Stimulated activated effector memory CD8-positive, alpha-beta T cell treated with anti-CD3 and anti-CD28 coated beads, Interleukin-12 subunit alpha, Interleukin-12 subunit beta, amount 100 ng/mL, for 72 hours (primary cell): Measurements from ENCODE around the gene CASP9.
"Not testable (repeated sequence)": the region's sequence is repeated elsewhere in the genome, so short reads cannot be mapped to it uniquely, and the experiment has no call there.

Experiments
- ATAC-seq: fragments of 150-1000 bp; cut with Tn5 transposase; 2 replicates; pipeline ENCODE4 v1.10.0; 2021
- DNase-seq, 2 donors: peaks; one replicate each; pipeline ENCODE4 v3.0.0; 2021 to 2022; ENCODE audit warnings: low spot score in 2 of 2
- H3K27ac Mint-ChIP-seq: one replicate; pipeline ENCODE4 v1.8.0; 2022; ENCODE audit warnings: mild to moderate bottlenecking, mixed read lengths
- H3K36me3 Mint-ChIP-seq: one replicate; pipeline ENCODE4 v1.8.0; 2022; ENCODE audit warnings: mild to moderate bottlenecking, mixed read lengths
- H3K4me1 Mint-ChIP-seq: one replicate; pipeline ENCODE4 v1.8.0; 2022; ENCODE audit warnings: mixed read lengths
- H3K4me3 Mint-ChIP-seq: one replicate; pipeline ENCODE4 v1.8.0; 2022; ENCODE audit warnings: mild to moderate bottlenecking, mixed read lengths
- H3K9me3 Mint-ChIP-seq: one replicate; pipeline ENCODE4 v1.8.0; 2022; ENCODE audit warnings: mixed read lengths

CASP9 gene

DNA sequence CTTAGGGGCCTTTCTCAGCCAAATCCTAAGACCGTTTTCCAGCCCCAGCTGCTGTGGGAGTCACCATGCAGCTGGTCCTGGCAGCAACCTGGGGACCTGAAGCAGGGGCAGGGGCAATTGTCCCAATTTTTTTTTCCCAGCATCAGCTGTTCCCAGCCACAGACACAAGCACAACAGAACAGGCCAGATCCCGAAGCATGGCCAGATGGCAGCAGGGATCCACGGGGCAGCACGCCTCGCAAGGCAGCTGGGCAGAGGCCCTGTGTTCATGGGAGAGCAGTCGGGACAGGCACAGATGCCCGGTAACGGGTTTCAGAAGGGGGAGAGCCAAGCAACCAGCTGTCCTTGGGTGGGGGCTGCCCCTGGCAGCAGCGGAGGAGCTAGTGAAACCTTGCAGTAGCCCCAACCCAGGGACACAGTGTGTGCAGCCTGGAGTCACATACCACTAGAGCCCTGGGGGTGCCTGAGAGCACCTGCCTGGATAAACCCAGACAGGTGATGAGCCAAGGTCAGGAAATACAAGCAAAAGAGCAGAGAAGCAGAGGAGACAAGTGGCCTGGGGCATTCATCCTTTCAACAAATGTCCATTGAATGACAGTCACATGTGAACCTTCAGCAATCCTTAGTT, 54.1 kb downstream of the CASP9 start:
- H3K4me3 Mint-ChIP-seq, H3K9me3 Mint-ChIP-seq, H3K4me1 Mint-ChIP-seq, DNase-seq, H3K36me3 Mint-ChIP-seq, ATAC-seq, H3K27ac Mint-ChIP-seq: not testable (repeated sequence)

DNA sequence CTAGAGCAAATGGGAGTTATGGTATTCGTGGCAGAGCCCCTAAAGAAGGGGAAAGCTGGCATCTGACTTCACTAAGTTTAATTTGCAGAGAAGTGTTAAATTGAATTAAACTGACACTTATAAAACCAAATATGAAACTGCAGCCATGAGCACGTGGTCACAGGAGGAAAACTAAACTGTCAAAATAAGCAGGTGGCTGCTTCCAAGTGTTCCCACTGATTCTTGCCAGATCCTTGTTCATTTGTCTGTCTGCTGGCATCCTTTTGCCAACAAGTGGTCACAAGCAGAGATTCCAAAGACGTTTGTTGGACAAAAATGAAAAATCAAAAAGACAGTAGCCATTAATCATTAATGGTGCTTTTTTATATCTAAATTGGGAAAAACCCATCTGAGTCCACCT, 54.7 kb downstream of the CASP9 start:
- H3K9me3 Mint-ChIP-seq: no peaks in the 10 kb centered on the region
- no peak for DNase-seq
- no peak for ATAC-seq
- no peaks in the 10 kb centered on the region for H3K4me1 Mint-ChIP-seq
- no peaks in the 10 kb centered on the region for H3K36me3 Mint-ChIP-seq
- H3K27ac Mint-ChIP-seq: no peak overlapping the region
- no peak overlapping the region for H3K4me3 Mint-ChIP-seq

DNA sequence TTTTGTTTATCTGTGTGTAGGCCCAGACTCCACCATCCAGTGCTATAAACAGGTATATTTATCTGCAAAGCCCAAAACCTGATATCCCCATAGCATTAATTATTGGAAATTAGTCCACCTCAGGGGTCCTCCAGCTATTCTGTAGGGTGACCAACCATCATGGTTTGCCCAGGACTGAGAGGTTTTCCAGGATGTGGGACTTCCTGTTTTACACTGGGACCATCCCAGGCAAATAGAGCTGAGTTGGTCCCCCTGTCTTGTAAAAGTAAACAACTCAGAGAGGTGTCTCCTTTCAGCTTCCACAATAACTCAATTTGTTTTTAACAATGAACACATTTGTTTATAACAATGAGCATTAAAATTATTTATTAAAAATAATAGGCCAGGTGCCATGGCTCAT, 55.9 kb downstream of the CASP9 start:
- no peak for ATAC-seq
- no peak overlapping the region for H3K27ac Mint-ChIP-seq
- DNase-seq: no peak
- H3K9me3 Mint-ChIP-seq: no peaks in the 10 kb centered on the region
- H3K4me1 Mint-ChIP-seq: no peaks in the 10 kb centered on the region
- no peak overlapping the region for H3K4me3 Mint-ChIP-seq
- no peaks in the 10 kb centered on the region for H3K36me3 Mint-ChIP-seq

DNA sequence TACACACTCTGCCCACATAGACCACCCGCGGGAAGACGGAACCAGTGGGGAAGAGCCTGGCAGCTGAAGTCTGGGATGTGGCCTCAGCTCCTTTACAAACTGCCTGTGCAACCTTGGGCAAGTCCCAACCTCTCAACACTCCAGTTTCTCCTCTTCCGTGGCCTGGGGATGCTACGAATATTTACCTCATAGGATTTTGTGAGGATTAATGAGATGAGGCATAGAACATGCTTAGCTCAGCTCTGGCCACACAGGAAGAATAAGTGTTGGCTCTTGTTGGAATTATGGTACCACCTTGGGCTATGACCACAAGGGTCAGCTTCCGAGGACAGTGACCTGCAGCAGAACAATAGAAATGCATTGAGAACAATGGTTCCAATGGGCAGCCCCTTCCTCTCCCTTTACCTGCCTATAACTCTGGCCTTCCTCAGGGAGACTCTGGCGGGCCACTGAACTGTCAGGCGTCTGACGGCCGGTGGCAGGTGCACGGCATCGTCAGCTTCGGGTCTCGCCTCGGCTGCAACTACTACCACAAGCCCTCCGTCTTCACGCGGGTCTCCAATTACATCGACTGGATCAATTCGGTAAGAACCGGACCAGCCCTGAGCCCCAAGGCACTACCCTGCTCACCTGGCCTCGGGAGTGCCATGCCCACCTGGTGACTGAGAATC, 56.9 kb downstream of the CASP9 start:
- H3K36me3 Mint-ChIP-seq, H3K27ac Mint-ChIP-seq, DNase-seq, H3K9me3 Mint-ChIP-seq, H3K4me3 Mint-ChIP-seq, H3K4me1 Mint-ChIP-seq, ATAC-seq: not testable (repeated sequence)

DNA sequence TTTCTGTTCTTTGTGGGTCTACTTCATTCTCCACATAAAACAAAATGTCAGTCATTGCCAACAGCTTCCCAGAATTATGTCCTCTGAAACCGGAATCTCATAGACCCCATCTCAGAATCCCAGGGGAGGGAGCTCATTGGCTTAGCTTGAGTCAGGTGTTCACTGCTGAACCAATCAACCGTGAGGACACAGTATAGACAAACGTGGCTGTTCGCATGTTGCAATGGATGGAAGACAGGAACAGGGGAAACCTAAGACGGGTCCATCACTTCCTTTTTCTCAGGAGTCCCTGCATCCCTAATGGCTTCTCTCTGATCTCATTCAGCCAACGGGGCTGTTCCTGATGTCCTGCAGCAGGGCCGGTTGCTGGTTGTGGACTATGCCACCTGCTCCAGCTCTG, 58.3 kb downstream of the CASP9 start:
- Mint-ChIP-seq H3K4me3 (no peak overlapping the region), H3K9me3 (no peaks in the 10 kb centered on the region), H3K36me3 (no peaks in the 10 kb centered on the region), H3K4me1 (no peaks in the 10 kb centered on the region), H3K27ac (no peak overlapping the region)
- DNase-seq (no peak), ATAC-seq (no peak)

DNA sequence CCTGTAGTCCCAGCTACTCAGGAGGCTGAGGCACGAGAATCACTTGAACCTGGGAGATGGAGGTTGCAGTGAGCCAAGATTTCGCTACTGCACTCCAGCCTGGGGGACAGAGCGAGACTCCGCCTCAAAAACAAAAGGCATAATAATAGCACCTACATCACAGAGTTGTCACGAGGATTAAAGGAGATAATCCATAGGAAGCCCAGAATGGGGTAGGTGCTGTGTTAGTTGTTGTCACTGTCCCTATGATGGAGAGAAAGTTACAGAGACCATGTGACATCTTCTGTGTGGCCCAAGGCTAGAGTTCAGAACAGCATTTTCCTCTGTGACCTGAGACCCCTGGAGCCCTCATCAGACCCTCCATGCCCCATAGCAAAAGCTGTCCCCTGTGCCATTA, 60.1 kb downstream of the CASP9 start:
- not testable (repeated sequence) for H3K36me3 Mint-ChIP-seq, H3K4me1 Mint-ChIP-seq, H3K9me3 Mint-ChIP-seq, H3K27ac Mint-ChIP-seq, ATAC-seq, H3K4me3 Mint-ChIP-seq, DNase-seq

DNA sequence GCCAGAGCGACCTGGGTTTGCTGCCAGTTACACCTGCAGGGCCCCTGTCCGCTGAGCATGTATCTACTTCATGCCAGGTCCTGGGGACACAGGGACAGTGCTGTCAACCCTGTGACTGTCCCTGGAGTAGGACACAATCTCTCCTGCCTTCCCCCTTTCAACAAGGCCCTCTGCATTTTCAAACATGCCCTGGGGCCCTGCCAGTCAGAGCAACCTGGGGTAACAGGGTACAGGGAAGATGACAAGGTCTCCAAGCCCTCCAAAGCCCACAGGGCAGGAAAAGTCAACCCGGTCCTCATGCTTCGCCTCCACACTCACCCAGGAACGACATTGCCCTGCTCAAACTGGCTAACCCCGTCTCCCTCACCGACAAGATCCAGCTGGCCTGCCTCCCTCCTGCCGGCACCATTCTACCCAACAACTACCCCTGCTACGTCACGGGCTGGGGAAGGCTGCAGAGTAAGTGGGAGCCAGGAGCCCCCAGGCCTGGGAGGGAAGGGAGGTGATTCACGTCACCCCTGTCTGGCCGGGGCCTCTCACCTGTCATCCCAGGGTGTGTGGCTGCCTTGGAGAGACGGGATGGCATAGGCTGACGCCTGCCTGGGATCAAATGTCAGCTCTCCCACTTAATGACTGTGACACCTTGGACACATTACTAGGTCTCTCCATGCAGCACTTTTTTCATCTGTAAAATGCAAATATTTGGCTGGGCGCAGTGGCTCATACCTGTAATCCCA, 60.8 kb downstream of the CASP9 start:
- ATAC-seq, H3K4me3 Mint-ChIP-seq, H3K9me3 Mint-ChIP-seq, H3K27ac Mint-ChIP-seq, H3K36me3 Mint-ChIP-seq, H3K4me1 Mint-ChIP-seq, DNase-seq: not testable (repeated sequence)

DNA sequence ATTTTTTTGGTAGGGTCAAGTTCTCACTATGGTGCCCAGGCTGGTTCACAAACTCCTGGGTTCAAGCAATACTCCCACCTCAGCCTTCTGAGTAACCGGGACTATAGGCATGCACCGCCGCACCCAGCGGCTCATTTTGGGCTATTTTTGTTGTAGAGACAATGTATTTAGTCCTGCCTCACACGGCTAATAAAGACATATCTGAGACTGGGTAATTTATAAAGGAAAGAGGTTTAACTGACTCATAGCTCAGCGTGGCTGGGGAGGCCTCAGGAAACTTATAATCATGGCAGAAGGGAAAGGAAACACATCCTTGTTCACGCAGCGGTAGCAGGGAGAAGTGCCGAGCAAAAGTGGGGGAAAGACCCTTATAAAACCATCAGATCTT, 63.3 kb downstream of the CASP9 start:
- H3K27ac Mint-ChIP-seq: no peak overlapping the region
- no peaks in the 10 kb centered on the region for H3K4me1 Mint-ChIP-seq
- no peaks in the 10 kb centered on the region for H3K9me3 Mint-ChIP-seq
- ATAC-seq (no peak), DNase-seq (no peak)
- H3K36me3 Mint-ChIP-seq: no peaks in the 10 kb centered on the region
- H3K4me3 Mint-ChIP-seq: no peak overlapping the region

DNA sequence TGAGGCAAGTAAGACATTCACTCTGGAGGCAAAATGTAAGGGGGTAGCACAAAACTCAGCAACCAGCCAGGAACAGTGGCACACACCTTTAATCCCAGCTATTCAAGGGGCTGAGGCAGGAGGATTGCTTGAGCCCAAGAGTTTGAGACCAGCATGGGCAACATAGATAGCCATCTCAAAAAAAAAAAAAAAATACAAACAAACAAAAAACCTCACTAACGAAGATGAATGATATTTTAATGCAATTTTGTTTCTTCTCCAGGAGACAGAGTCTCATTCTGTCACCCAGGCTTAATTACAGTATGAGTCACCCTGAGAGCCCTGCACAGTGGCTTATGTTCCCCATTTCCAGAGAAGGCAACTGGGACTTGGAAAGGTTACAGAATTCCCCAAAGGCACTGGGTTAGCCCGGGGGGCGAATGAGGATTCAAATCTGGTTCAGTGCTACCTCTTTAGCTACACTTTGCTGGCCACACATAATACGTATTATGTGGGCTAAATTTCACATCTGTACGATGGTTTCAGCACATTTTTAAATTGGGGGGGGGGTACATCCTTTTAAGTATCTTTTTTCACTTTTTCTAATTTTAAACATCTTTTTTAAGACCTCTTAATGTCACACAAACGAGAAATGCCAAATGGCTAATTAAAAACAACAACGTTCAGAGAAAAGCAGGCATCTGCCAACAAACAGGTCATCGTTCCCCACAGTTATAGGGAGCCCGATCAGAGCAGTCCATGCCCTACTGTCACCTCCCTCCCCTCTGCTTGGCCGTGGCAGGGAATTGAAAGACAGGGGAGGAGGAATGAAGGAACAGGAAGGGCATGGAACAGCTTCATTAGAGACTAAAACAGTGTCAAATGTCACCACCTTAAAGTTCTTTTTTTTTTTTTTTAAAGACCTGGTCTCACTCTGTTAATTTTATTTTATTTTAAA, 64.0 kb downstream of the CASP9 start:
- Mint-ChIP-seq H3K4me1 (no peaks in the 10 kb centered on the region), H3K36me3 (no peaks in the 10 kb centered on the region), H3K27ac (no peak overlapping the region), H3K4me3 (no peak overlapping the region), H3K9me3 (no peaks in the 10 kb centered on the region)
- no peak for ATAC-seq
- DNase-seq: no peak

DNA sequence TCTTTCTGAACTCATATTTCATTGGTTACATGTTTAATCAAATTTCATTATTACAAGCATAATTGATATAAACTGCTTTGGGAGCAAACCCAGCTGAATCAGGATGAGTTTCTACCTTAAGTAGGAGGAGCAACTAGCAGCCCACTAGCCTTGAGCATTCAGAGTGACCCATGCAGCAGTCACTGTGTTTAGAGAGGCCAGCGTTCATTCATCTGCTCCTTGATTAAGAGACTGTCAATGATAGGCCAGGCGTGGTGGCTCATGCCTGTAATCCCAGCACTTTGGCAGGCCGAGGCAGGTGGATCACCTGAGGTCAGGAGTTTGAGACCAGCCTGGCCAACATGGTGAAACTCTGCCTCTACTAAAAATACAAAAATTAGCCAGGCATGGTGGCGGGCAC, 65.6 kb downstream of the CASP9 start:
- not testable (repeated sequence) for H3K9me3 Mint-ChIP-seq, ATAC-seq, DNase-seq, H3K36me3 Mint-ChIP-seq, H3K4me1 Mint-ChIP-seq, H3K4me3 Mint-ChIP-seq, H3K27ac Mint-ChIP-seq

DNA sequence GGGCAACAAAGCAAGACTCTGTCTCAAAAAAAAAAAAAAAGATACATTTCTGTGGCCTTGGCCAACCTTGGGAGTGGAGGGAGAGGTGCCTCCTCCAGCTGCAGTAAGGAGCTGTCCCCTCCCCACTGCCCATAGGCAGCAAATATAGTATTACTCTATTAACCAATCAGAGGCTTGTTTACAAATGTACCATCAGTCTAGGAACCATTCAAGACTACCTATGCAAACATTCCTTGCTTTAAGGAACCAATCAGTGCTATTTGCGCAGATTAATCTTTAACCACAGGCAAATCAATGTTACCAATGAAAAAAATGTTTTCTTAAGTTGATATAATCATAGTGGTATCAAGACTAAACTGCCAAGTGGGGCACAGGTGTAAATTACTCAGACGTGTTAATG, 66.4 kb downstream of the CASP9 start:
- Mint-ChIP-seq H3K36me3 (no peaks in the 10 kb centered on the region), H3K4me3 (no peak overlapping the region), H3K9me3 (no peaks in the 10 kb centered on the region), H3K4me1 (no peaks in the 10 kb centered on the region), H3K27ac (no peak overlapping the region)
- ATAC-seq: no peak
- no peak for DNase-seq

DNA sequence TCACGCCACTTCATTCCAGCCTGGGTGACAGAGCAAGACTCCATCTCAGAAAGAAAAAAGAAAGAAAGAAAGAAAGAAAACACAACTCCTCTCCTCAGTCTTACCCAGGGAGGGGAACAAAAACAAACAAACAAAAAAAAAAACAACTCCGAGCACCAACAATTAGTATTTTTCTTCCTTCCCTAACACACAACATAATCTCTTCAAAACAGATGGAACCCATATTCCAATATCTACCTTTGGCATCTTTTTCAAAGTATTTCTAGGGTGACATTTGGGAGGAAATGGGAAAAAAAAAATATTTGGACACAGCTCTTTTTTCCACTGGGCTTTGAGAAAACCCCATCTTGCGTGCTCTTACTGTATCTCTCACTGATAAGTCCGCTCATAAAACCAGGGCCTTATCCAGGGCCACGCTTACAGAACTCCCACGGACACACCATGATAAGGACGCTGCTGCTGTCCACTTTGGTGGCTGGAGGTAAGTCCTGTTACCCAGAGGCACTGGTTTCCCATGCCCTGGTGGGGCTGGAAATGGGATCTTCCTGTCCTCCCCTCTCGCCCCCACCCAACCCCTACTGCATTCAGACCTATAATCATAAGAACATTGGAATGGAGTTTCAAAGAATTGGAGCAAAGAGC, 67.6 kb downstream of the CASP9 start, which contains the start of gene CELA2A:
Gene CELA2A (plus strand): TSS at position 420 of the 642 bp plus-strand sequence. CDS start 22 bp downstream, at position 442.
- Mint-ChIP-seq H3K27ac (no peak within 1 kb of the TSS), H3K9me3 (no peaks in the 10 kb centered on the region), H3K4me1 (no peaks in the 10 kb centered on the region), H3K4me3 (no peak within 1 kb of the TSS), H3K36me3 (no peaks in the 10 kb centered on the region)
- ATAC-seq (no peak), DNase-seq (no peak)

DNA sequence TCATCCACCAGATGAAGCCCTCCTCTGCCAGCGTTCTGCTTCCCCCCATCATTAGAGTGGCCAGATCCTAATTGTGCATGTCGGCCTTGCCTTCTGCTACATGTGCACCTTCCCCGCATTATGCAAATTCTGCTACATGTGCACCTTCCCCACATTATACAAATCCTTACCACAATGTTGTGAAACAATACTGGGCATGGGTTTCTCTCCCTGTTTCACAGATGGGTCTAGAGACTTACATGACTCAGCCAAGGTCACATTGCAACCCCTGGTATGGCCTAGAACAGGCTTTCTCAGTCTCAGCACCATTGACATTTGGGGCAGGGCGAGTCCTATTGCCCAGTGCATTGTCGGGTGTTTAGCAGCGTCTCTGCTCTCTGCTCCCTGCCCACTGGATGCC, 68.5 kb downstream of the CASP9 start:
- H3K36me3 Mint-ChIP-seq: no peaks in the 10 kb centered on the region
- H3K4me3 Mint-ChIP-seq: no peak overlapping the region
- H3K9me3 Mint-ChIP-seq: no peaks in the 10 kb centered on the region
- H3K4me1 Mint-ChIP-seq: no peaks in the 10 kb centered on the region
- no peak overlapping the region for H3K27ac Mint-ChIP-seq
- DNase-seq: no peak
- no peak for ATAC-seq

DNA sequence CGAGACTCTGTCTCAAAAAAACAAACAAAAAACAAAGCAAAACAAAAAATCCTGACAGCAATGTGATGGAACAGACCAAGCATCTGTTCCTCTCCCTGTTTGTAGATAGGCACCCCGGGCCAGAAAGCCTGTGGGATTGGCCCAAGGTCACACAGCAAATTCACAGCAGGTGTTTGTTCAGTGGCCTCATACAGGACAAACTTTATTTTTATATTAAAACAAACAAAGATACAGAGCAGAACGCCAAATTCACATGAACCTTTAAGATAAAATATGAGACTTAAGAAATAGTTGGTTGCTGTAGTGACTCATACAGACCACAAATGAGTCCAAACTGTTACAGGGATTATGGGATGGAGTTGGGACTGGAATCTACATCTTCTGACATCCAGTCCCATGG, 69.8 kb downstream of the CASP9 start:
- ATAC-seq: no peak
- no peaks in the 10 kb centered on the region for H3K9me3 Mint-ChIP-seq
- no peaks in the 10 kb centered on the region for H3K4me1 Mint-ChIP-seq
- H3K27ac Mint-ChIP-seq: no peak overlapping the region
- DNase-seq: no peak
- H3K4me3 Mint-ChIP-seq: no peak overlapping the region
- H3K36me3 Mint-ChIP-seq: no peaks in the 10 kb centered on the region

DNA sequence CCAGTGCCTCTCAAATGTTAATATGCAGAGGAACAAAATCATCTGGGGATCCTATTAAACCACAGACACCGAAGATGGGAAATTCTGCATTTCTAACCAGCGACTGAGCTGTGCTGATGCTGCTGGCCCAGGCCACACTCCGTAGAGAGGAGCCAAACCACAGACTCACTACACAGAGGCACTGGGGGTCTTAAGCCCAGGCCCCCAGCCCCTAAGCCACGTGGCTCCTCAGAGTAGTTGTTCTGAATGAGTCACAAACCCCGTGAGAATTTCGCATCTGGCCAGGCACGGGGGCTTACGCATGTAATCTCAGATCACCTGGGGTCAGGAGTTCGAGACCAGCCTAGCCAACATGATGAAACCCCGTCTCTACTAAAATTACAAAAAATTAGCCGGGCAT, 70.3 kb downstream of the CASP9 start:
- DNase-seq (no peak), ATAC-seq (no peak)
- Mint-ChIP-seq H3K9me3 (no peaks in the 10 kb centered on the region), H3K4me3 (no peak overlapping the region), H3K27ac (no peak overlapping the region), H3K4me1 (no peaks in the 10 kb centered on the region), H3K36me3 (no peaks in the 10 kb centered on the region)
